Measurements from ENCODE around the gene PSMC5. TPM values are rescaled to one million over a fixed set of nuclear protein-coding genes. Genes with fewer than 3 reads are reported as not detected.

PSMC5 gene
- total and polyA plus RNA-seq, 2 experiments from 2014 or later, result 93.1 to 199 TPM

- TF ChIP-seq EZH2 (IDR thresholded peaks at IDR 0.05; ENCODE audit: low read depth, unreplicated experiment) (no peak), ZNF114 (CRISPR knock-in tag; IDR thresholded peaks at IDR 0.05) (no peak), REST (IDR thresholded peaks at IDR 0.05; ENCODE audit: unreplicated experiment) (no peak), ZNF331 (CRISPR knock-in tag; IDR thresholded peaks at IDR 0.05; ENCODE audit: low read depth) (no peak), STAT1 (IDR thresholded peaks at IDR 0.05; ENCODE audit: unreplicated experiment) (no peak), POLR2AphosphoS5 (IDR thresholded peaks at IDR 0.05; ENCODE audit: low read depth) (no peak)
Observed at GRCh38 chr17:63823659-63824331, 3.4 kb upstream of the PSMC5 start (continued).

DNA sequence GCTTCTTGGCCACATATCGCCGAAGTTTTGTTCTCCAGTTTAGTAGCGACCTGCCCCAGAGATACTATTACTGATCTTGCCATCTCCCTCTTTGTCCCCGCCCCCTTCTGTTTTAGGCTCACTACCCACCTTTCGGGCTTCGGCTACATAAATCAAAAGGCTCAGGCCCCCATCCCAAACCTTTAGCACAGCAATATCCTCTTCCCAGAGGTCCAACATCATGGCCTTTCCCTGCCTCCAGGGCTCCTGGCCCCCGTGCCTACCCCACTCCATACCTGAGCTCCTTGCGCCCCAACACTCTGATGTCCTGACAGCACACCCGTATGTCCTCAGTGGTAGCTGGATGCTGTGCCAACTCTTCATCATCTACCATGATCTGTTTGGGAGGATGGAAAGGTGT lies 2.9 kb upstream of the PSMC5 start:
- peaks cover 20% of the 10 kb centered on the region for H3K4me1 Mint-ChIP-seq
- H3K9me3 Mint-ChIP-seq, result no peaks in the 10 kb centered on the region; the same call in 2 of the 3 replicates
- peaks cover 62% of the 10 kb centered on the region for H3K36me3 ChIP-seq (ENCODE audit: insufficient read depth)
- no peak overlapping the region for H3K27ac ChIP-seq (ENCODE audit: low read depth)
- TF ChIP-seq REST (IDR thresholded peaks at IDR 0.05; ENCODE audit: unreplicated experiment), result no peak
- TF ChIP-seq ETS1 (IDR thresholded peaks at IDR 0.05), result no peak
- no peak for TF ChIP-seq EZH2 (IDR thresholded peaks at IDR 0.05; ENCODE audit: low read depth, unreplicated experiment)
- no peak for TF ChIP-seq JUNB (IDR thresholded peaks at IDR 0.05; ENCODE audit: unreplicated experiment)
- TF ChIP-seq CTCF (conservative IDR thresholded peaks at IDR 0.05; ENCODE audit: low read depth in 2 of 2), result no peak
- no peak for TF ChIP-seq CREB1 (CRISPR knock-in tag; IDR thresholded peaks at IDR 0.05; ENCODE audit: low read depth)
- peaks cover 12% of the 10 kb centered on the region for H3K27me3 Mint-ChIP-seq (ENCODE audit: insufficient read depth, low read depth, poor library complexity)
- no peak overlapping the region for H3K4me3 ChIP-seq
- H3K4me3 Mint-ChIP-seq, result no peak overlapping the region
- H3K27ac Mint-ChIP-seq, result no peak overlapping the region
- H3K27me3 ChIP-seq (ENCODE audit: insufficient read depth), result no peaks in the 10 kb centered on the region
- ATAC-seq (no peak), DNase-seq (ENCODE audit: low spot score) (no peak)
- peaks cover 20% of the 10 kb centered on the region for H3F3A ChIP-seq (replicated peaks; ENCODE audit: low read depth)
- H3K9me2 ChIP-seq (ENCODE audit: insufficient read depth), result no peaks in the 10 kb centered on the region
- peaks cover 34% of the 10 kb centered on the region for H3K79me2 ChIP-seq (replicated peaks; ENCODE audit: insufficient read depth)
- H3K4me1 ChIP-seq (ENCODE audit: insufficient read depth), result peaks cover 6% of the 10 kb centered on the region; the same call in 1 of the 2 replicates
- peaks cover 98% of the 10 kb centered on the region for H3K36me3 Mint-ChIP-seq (ENCODE audit: low read depth)
- peaks cover 52% of the 10 kb centered on the region for H4K20me1 ChIP-seq (replicated peaks; ENCODE audit: insufficient read depth)
- H3K4me2 ChIP-seq, result no peak overlapping the region
- no peak overlapping the region for H2AFZ ChIP-seq
